ENCODE measurements around the gene KBTBD12.

Gene KBTBD12

DNA sequence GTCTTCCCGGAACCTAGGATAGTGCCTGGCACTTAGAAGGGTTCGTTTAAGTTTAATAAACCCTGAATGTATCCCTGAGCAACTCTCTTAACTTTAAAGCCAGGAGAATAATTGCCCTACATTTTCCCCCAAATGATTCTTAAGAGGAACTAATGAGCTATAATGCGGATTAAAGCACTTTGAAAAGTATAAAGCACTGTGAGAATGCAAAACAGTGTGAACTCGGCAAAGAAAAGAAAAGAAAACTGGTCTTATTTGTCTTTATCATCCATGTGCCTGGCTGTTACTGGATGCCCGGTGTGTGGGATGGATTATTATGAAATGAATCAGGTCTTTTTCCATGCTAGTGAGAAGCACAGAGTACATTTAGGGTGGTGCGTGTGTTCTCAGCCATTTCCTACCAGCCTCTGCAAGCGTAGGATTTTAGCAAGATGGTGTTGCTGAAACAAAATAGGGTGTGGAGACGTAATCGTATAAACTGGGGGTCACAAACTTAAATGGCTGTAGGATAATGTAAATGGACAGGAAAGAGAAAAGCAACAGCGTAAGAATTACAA lies 983 bp downstream of the KBTBD12 start:
- no peak overlapping the region for H3K4me3 ChIP-seq (ENCODE audit: low read depth, low read length)
- H3K27ac ChIP-seq: no peak overlapping the region
- TF ChIP-seq, protein P1, sequence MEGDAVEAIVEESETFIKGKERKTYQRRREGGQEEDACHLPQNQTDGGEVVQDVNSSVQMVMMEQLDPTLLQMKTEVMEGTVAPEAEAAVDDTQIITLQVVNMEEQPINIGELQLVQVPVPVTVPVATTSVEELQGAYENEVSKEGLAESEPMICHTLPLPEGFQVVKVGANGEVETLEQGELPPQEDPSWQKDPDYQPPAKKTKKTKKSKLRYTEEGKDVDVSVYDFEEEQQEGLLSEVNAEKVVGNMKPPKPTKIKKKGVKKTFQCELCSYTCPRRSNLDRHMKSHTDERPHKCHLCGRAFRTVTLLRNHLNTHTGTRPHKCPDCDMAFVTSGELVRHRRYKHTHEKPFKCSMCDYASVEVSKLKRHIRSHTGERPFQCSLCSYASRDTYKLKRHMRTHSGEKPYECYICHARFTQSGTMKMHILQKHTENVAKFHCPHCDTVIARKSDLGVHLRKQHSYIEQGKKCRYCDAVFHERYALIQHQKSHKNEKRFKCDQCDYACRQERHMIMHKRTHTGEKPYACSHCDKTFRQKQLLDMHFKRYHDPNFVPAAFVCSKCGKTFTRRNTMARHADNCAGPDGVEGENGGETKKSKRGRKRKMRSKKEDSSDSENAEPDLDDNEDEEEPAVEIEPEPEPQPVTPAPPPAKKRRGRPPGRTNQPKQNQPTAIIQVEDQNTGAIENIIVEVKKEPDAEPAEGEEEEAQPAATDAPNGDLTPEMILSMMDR (IDR thresholded peaks at IDR 0.05; ENCODE audit: low read depth, low read length, missing control alignments): no peak
- peaks cover 8% of the 10 kb centered on the region for H3K27me3 ChIP-seq (replicated peaks)
- no peak for DNase-seq
- in situ Hi-C loops (cut with HindIII; ENCODE audit: low pct_ligation_motif_present, low sequenced_read_pairs): no loop called here
- H3K36me3 ChIP-seq (replicated peaks): no peaks in the 10 kb centered on the region

DNA sequence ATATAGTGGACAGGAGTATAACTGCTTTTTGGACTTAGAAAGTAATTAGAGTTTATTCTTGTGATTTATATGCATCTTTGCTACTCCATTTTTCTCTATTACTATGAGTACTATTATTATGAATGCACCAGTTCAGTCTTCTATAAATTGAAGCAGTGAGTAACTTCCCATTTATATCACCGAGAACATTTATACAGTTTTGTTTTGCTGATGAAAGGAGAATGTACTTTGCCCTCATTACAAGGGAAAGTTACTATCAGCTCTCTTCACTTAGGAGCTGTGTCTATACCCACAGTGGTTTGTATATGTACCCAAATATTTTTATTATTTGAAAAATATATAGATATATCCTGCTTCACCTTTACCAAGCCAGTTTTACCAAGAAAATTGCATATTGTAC lies 5.7 kb downstream of the KBTBD12 start:
- H3K27ac ChIP-seq: no peak overlapping the region
- no peak overlapping the region for H3K4me3 ChIP-seq (ENCODE audit: low read depth, low read length)
- in situ Hi-C loops (cut with HindIII; ENCODE audit: low pct_ligation_motif_present, low sequenced_read_pairs): no loop called here
- H3K27me3 ChIP-seq (replicated peaks): peaks cover under 1% of the 10 kb centered on the region
- no peaks in the 10 kb centered on the region for H3K36me3 ChIP-seq (replicated peaks)
- TF ChIP-seq, protein P1 (IDR thresholded peaks at IDR 0.05; ENCODE audit: low read depth, low read length, missing control alignments): no peak
- DNase-seq: no peak

DNA sequence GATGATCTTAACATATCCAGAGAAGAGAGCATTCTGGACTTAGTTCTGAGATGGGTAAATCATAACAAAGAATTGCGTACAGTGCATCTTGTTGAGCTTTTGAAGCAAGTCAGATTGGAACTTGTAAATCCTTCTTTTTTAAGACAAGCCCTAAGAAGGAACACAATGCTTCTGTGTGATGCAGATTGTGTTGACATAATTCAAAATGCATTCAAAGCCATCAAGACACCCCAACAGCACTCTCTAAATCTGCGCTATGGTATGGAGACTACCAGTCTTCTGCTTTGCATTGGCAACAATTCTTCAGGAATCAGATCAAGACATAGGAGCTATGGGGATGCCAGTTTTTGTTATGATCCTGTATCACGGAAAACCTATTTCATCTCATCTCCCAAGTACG lies 8.6 kb downstream of the KBTBD12 start:
- TF ChIP-seq, protein P1 (IDR thresholded peaks at IDR 0.05; ENCODE audit: low read depth, low read length, missing control alignments): no peak

DNA sequence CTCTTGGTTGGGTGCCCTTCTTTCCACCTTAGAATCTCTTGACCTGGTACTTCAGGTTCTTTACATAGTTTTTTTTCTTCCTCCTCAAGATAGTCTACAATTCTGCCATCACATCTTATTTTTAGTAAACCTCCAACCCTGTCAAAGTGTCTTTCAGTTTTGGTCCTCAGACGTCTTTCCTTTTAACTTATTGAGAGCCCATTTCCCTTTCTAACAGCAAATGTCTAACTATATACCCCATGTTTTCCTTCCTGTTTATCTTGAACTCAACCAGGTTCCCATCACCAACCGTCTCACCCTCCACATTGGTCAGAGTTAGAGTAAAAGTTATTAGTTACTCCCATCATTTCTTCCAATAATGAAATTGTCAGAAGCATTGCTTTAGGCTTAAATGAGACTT lies 10.4 kb downstream of the KBTBD12 start:
- Histone ChIP-seq H3K36me3 (replicated peaks) (no peaks in the 10 kb centered on the region), H3K27ac (no peak overlapping the region), H3K27me3 (replicated peaks) (no peaks in the 10 kb centered on the region), H3K4me3 (ENCODE audit: low read depth, low read length) (no peak overlapping the region)
- DNase-seq: no peak
- TF ChIP-seq, protein P1 (IDR thresholded peaks at IDR 0.05; ENCODE audit: low read depth, low read length, missing control alignments): no peak
- in situ Hi-C loops (cut with HindIII; ENCODE audit: low pct_ligation_motif_present, low sequenced_read_pairs): no loop called here

More for the DNA sequence above, 8.6 kb downstream of the KBTBD12 start:
- in situ Hi-C loops (cut with HindIII; ENCODE audit: low pct_ligation_motif_present, low sequenced_read_pairs): no loop called here
- H3K4me3 ChIP-seq (ENCODE audit: low read depth, low read length): no peak overlapping the region
- no peaks in the 10 kb centered on the region for H3K36me3 ChIP-seq (replicated peaks)
- H3K27ac ChIP-seq: no peak overlapping the region
- DNase-seq: no peak
- H3K27me3 ChIP-seq (replicated peaks): no peaks in the 10 kb centered on the region

DNA sequence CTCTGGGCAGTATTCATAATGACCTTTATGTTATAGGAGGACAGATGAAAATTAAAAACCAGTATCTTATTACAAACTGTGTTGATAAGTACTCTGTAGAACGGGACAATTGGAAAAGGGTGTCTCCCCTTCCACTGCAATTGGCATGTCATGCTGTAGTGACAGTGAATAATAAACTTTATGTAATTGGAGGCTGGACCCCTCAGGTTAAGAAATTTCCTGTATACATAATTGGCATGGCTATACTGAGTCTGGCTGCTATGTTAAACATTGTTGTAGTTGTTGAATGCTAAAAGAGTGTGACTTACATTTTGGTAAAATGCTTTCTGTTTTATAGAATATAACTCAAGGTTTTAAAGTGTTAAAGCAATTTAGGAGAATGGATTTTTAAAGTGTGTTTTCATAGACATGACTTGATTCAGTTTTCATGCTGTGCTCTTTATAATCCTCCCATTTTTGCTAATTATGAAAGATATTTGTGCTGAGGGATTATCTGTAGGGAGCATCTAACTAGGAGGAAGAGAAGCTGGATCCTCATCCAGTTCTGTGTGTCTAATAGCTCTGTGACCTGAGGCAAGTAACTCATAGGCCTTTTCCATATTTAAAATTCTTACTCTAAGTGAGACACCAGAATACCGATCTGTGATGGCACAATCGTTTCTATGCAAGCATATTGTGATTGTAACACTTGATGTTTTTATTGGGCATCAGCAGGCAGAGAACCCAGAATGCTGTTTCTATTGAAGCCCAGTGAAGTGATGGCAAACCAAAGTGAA lies 13.0 kb downstream of the KBTBD12 start:
- TF ChIP-seq, protein P1 (IDR thresholded peaks at IDR 0.05; ENCODE audit: low read depth, low read length, missing control alignments): no peak
- Histone ChIP-seq H3K27me3 (replicated peaks) (no peaks in the 10 kb centered on the region), H3K36me3 (replicated peaks) (no peaks in the 10 kb centered on the region), H3K4me3 (ENCODE audit: low read depth, low read length) (no peak overlapping the region), H3K27ac (no peak overlapping the region)
- no peak for DNase-seq
- in situ Hi-C loops (cut with HindIII; ENCODE audit: low pct_ligation_motif_present, low sequenced_read_pairs): no loop called here
